ENCODE data around the gene MBD4. TPM values are rescaled to one million over a fixed set of nuclear protein-coding genes. Genes with fewer than 3 reads are reported as not detected.

Gene MBD4
- 23.2 TPM for total RNA-seq

DNA sequence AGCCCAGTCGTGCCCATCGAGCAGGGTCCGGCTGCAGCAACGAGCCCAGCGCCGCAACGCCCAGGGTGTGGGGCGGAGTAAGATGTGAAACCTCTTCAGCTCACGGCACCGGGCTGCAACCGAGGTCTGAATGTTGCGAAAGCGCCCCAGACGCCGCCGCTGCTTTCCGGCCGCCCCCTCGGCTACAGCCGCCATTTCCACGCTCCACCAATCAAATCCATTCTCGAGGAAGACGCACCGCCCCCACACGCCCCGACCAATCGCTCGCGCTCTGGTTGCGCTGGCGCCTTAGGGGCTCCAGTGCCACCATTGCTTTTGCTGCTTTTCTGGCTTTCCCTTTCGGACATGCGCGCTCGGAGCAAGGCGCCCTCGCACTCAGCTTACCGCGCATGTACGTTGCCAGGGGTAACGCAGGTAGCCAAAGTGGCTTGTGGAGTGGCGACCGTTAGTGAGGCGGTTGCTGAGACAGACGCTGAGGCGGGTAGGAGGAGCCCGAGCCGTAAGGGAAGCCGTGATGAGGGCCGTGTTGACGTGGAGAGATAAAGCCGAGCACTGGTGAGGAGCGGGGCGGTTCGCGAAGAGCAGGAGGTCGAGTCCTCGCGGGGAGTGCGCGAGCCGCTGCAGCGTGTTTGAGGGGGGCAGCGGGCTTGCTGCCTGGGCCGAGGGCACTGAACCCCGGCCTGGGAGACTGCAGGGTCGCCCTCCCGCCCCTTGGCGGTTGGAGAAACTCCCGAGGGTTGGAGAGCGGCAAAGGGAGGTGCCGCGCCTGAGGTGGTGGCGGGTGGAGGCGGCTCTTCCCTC lies at the start of gene MBD4, which contains the start of gene IFT122:
MBD4 (minus strand) TSS at position 132 of the 801 bp plus-strand sequence; CDS start at position 17, 115 bp downstream.
IFT122 (plus strand) TSS at position 408 of the 801 bp plus-strand sequence; CDS start at position 515, 107 bp downstream.

DNA sequence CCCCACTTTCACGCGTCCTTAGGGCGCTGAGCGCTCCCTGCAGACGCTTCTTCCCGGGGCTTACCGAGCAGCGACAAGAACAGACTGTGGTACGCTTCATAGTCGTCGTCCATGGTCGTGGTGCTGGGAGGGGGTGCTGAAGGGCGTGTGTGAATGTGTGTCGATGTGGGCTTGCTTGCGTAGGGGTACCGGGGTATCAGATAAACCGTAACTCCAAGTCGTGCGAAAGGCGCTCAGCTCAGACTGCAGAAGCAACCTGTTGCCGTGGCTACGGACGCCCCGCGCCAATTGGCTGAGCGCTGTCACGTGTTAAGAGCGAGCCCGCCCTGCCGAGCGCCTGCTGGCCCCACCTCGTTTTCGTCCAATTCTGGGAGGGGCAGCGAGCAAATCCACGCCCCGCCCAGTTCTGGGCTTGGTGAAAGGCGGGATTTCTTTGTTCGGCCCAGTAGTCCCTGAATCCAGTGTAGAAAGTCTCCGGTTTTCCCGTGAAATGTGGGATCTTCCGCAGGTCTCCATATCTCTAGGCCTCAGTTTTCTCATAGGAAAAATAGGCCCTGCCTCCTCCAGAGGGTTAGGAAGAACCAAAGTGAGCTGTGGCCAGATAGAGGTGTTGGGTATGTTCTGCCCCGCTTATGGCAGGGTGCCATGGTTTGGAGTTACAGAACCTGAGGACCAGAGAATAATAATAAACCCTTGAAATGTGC lies 11.2 kb downstream of the MBD4 start, which contains the start of gene EFCAB12:
EFCAB12 (minus strand) TSS at position 261 of the 704 bp plus-strand sequence; CDS start at position 113, 148 bp downstream.

Small RNAs within 50 kb of the gene (small RNA-seq; reads per million reads assigned to genes)
- gene SNORA7B (ENCODE audit: low replicate concordance) = 8.1 reads per million, percentile 89 among the genes with 10 or more reads in this experiment

Other genes starting within 250 kb of the MBD4 start
- gene COPG1, start 190.3 kb downstream of the MBD4 start, total RNA-seq = 135 TPM
- 16.6 TPM for gene HMCES, start 161.1 kb downstream of the MBD4 start, total RNA-seq
- gene EFCAB12, start 11.3 kb downstream of the MBD4 start, total RNA-seq = 0.94 TPM
- gene IFT122, start 276 bp upstream of the MBD4 start, total RNA-seq = 31.6 TPM
- not detected for gene RHO, start 88.7 kb upstream of the MBD4 start, total RNA-seq
- not detected for gene H1-8, start 103.2 kb upstream of the MBD4 start, total RNA-seq
- gene PLXND1, start 166.7 kb upstream of the MBD4 start, total RNA-seq = 24.1 TPM

Measured in parietal lobe (tissue), 2 donors.